ENCODE results near the gene PSD2. TPM values are rescaled to one million over a fixed set of nuclear protein-coding genes. Genes with fewer than 3 reads are reported as not detected.

Gene PSD2
- total RNA-seq, 1 experiment from 2014 or later = not detected

GRCh38 chr5:139884734-139885133 is 89.1 kb downstream of the PSD2 start:
- H2AFZ ChIP-seq (ENCODE audit: low read length) = no peak overlapping the region
- no peaks in the 10 kb centered on the region for H3K36me3 ChIP-seq (ENCODE audit: low read depth, low read length)
- H3K4me2 ChIP-seq (ENCODE audit: low read length) = no peak overlapping the region
- H3K27me3 ChIP-seq (ENCODE audit: low read length) = no peaks in the 10 kb centered on the region
- H3K79me2 ChIP-seq (ENCODE audit: low read length) = no peaks in the 10 kb centered on the region
- no peaks in the 10 kb centered on the region for H3F3A ChIP-seq (ENCODE audit: low read length, unreplicated experiment)
- no peaks in the 10 kb centered on the region for H3K4me1 ChIP-seq (ENCODE audit: insufficient read depth, low read length)
- no peaks in the 10 kb centered on the region for H3K9me2 ChIP-seq (replicated peaks; ENCODE audit: low read length)
- H3K9me3 ChIP-seq (ENCODE audit: low read length) = no peaks in the 10 kb centered on the region
- DNase-seq = no peak
- ATAC-seq = no peak
- no peak overlapping the region for H3K27ac ChIP-seq (ENCODE audit: low read length)
- intact Hi-C loops (cut with micrococcal nuclease) = no loop called here
- TF ChIP-seq EZH2phosphoT487 (IDR thresholded peaks at IDR 0.05; ENCODE audit: borderline replicate concordance, low read length) (no peak), EZH2 (IDR thresholded peaks at IDR 0.05; ENCODE audit: low read length, unreplicated experiment) (no peak)
- TF ChIP-seq, protein P1, sequence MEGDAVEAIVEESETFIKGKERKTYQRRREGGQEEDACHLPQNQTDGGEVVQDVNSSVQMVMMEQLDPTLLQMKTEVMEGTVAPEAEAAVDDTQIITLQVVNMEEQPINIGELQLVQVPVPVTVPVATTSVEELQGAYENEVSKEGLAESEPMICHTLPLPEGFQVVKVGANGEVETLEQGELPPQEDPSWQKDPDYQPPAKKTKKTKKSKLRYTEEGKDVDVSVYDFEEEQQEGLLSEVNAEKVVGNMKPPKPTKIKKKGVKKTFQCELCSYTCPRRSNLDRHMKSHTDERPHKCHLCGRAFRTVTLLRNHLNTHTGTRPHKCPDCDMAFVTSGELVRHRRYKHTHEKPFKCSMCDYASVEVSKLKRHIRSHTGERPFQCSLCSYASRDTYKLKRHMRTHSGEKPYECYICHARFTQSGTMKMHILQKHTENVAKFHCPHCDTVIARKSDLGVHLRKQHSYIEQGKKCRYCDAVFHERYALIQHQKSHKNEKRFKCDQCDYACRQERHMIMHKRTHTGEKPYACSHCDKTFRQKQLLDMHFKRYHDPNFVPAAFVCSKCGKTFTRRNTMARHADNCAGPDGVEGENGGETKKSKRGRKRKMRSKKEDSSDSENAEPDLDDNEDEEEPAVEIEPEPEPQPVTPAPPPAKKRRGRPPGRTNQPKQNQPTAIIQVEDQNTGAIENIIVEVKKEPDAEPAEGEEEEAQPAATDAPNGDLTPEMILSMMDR (conservative IDR thresholded peaks at IDR 0.05; ENCODE audit: low read depth, low read length) = no peak
- ChIA-PET POLR2A (ENCODE audit: unreplicated experiment) (interaction anchor here (0.7 kb wide), 1 partner anchor 17 kb away, joined by 6 read pairs; no protein-coding TSS in a partner anchor), CTCF (no interaction called here)
- no peak overlapping the region for H3K9ac ChIP-seq (ENCODE audit: low read length)
- no TSS peak for BruUV-seq (replicated peaks)
- H3K4me3 ChIP-seq (ENCODE audit: low read length) = no peak overlapping the region
- no peaks in the 10 kb centered on the region for H4K20me1 ChIP-seq (ENCODE audit: low read length)

DNA sequence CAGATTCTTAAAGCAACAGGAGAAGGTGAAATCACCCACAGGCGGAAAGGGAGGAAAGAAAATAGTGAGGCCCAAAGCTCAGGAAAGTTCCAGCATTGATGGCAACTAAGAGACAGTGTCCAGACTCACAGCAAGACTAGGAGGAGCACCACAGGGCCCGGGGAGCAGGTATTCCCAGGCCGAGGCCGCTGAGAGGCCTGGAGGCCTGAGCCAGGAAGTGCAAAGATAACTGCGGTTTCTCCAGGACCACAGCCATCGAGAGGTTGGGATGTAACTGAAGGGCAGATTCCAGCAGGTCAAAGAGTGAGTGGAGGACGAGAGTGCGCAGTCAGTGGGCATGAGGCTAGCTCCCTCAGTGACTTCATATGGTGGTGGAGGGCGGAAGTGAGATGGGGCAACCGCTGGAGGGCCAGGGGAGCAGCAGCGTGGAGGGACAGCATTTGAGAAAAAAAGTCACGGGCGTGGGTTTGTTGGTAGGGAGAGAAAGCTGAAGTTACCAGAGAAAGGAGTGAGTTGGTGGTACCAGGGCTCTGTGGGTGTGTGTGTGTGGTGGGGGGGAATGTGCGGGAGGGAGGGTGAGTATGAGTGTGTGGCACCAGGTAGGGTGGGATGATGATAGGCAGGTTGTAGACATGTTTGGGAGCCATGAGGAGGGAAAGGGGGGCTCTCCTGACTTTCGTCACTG is 89.7 kb downstream of the PSD2 start:
- TF ChIP-seq, protein P1 (conservative IDR thresholded peaks at IDR 0.05; ENCODE audit: low read depth, low read length) = no peak
- H3K4me3 ChIP-seq (ENCODE audit: low read length) = no peak overlapping the region
- no peaks in the 10 kb centered on the region for H3K9me3 ChIP-seq (ENCODE audit: low read length)
- H3K4me1 ChIP-seq (ENCODE audit: insufficient read depth, low read length) = no peaks in the 10 kb centered on the region
- DNase-seq = no peak
- CTCF ChIA-PET = no interaction called here
- H3K79me2 ChIP-seq (ENCODE audit: low read length) = no peaks in the 10 kb centered on the region
- no peaks in the 10 kb centered on the region for H3K27me3 ChIP-seq (ENCODE audit: low read length)
- BruUV-seq (replicated peaks) = no TSS peak
- intact Hi-C loops (cut with micrococcal nuclease) = no loop called here
- H3K4me2 ChIP-seq (ENCODE audit: low read length) = no peak overlapping the region
- H2AFZ ChIP-seq (ENCODE audit: low read length) = no peak overlapping the region
- H3K9ac ChIP-seq (ENCODE audit: low read length) = no peak overlapping the region
- no peak for ATAC-seq
- POLR2A ChIA-PET (ENCODE audit: unreplicated experiment) = no interaction called here
- no peak overlapping the region for H3K27ac ChIP-seq (ENCODE audit: low read length)
- no peaks in the 10 kb centered on the region for H3F3A ChIP-seq (ENCODE audit: low read length, unreplicated experiment)
- H4K20me1 ChIP-seq (ENCODE audit: low read length) = no peaks in the 10 kb centered on the region
- H3K36me3 ChIP-seq (ENCODE audit: low read depth, low read length) = no peaks in the 10 kb centered on the region
- no peaks in the 10 kb centered on the region for H3K9me2 ChIP-seq (replicated peaks; ENCODE audit: low read length)

DNA sequence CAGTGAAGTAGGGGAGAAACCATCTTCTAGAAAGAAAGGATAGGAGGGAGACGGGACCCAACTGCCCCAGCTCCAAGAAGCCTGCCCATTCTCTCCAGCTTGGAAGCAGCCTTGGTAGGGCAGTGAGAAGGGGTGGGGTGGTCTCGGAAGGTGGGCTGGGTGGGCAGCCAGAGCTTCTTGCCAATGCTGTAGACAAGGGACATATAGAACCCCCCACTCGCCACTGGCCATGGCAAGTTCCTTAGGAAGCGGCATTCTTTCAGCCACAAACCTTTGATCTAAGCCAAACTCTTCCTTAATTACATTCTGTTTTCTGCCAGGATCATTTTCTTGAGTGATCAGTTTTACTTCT is 90.2 kb downstream of the PSD2 start:
- H3K4me3 ChIP-seq (ENCODE audit: low read length) = no peak overlapping the region
- H3K9me2 ChIP-seq (replicated peaks; ENCODE audit: low read length) = no peaks in the 10 kb centered on the region
- no peaks in the 10 kb centered on the region for H3K9me3 ChIP-seq (ENCODE audit: low read length)
- H3K4me2 ChIP-seq (ENCODE audit: low read length) = no peak overlapping the region
- ChIA-PET CTCF (no interaction called here), POLR2A (ENCODE audit: unreplicated experiment) (no interaction called here)
- H3K27me3 ChIP-seq (ENCODE audit: low read length) = no peaks in the 10 kb centered on the region
- ATAC-seq (no peak), DNase-seq (no peak)
- no TSS peak for BruUV-seq (replicated peaks)
- no peaks in the 10 kb centered on the region for H4K20me1 ChIP-seq (ENCODE audit: low read length)
- no peaks in the 10 kb centered on the region for H3K36me3 ChIP-seq (ENCODE audit: low read depth, low read length)
- H2AFZ ChIP-seq (ENCODE audit: low read length) = no peak overlapping the region
- TF ChIP-seq, protein P1 (conservative IDR thresholded peaks at IDR 0.05; ENCODE audit: low read depth, low read length) = no peak
- TF ChIP-seq EZH2 (IDR thresholded peaks at IDR 0.05; ENCODE audit: low read length, unreplicated experiment) (no peak), EZH2phosphoT487 (IDR thresholded peaks at IDR 0.05; ENCODE audit: borderline replicate concordance, low read length) (no peak)
- no peak overlapping the region for H3K27ac ChIP-seq (ENCODE audit: low read length)
- no peak overlapping the region for H3K9ac ChIP-seq (ENCODE audit: low read length)
- H3K79me2 ChIP-seq (ENCODE audit: low read length) = no peaks in the 10 kb centered on the region
- intact Hi-C loops (cut with micrococcal nuclease) = no loop called here
- H3F3A ChIP-seq (ENCODE audit: low read length, unreplicated experiment) = no peaks in the 10 kb centered on the region
- no peaks in the 10 kb centered on the region for H3K4me1 ChIP-seq (ENCODE audit: insufficient read depth, low read length)
